GM21786 (cell line): ENCODE data around the gene RASAL2.
"Not testable (repeated sequence)": the region's sequence is repeated elsewhere in the genome, so short reads cannot be mapped to it uniquely, and the experiment has no call there.

Experiments
- ATAC-seq: cut with Tn5 transposase; IDR thresholded peaks from one replicate; pipeline ENCODE4 v1.9.1; 2021; ENCODE audit not compliant: unreplicated experiment

Gene RASAL2

GRCh38 chr1:178220094-178220493 lies 126.2 kb downstream of the RASAL2 start:
- no peak for ATAC-seq

GRCh38 chr1:178223289-178223688 lies 129.4 kb downstream of the RASAL2 start:
- ATAC-seq: no peak

GRCh38 chr1:178224358-178224757 lies 130.5 kb downstream of the RASAL2 start:
- ATAC-seq: no peak

- no peak for ATAC-seq
Observed at GRCh38 chr1:178230881-178231409, 137.0 kb downstream of the RASAL2 start.

- no peak for ATAC-seq
Observed at GRCh38 chr1:178232108-178232507, 138.2 kb downstream of the RASAL2 start.

- no peak for ATAC-seq
Observed at GRCh38 chr1:178232949-178233348, 139.0 kb downstream of the RASAL2 start.

GRCh38 chr1:178237121-178237520 lies 143.2 kb downstream of the RASAL2 start:
- no peak for ATAC-seq

- ATAC-seq: no peak
Observed at GRCh38 chr1:178238722-178239510, 145.0 kb downstream of the RASAL2 start.

GRCh38 chr1:178241057-178241456 lies 147.2 kb downstream of the RASAL2 start:
- ATAC-seq: no peak

- no peak for ATAC-seq
Observed at GRCh38 chr1:178241837-178242236, 147.9 kb downstream of the RASAL2 start.

- no peak for ATAC-seq
Observed at GRCh38 chr1:178243119-178243518, 149.2 kb downstream of the RASAL2 start.

GRCh38 chr1:178243890-178244289 lies 150.0 kb downstream of the RASAL2 start:
- ATAC-seq: no peak

GRCh38 chr1:178248284-178248683 lies 154.4 kb downstream of the RASAL2 start:
- not testable (repeated sequence) for ATAC-seq

GRCh38 chr1:178253581-178253980 lies 159.7 kb downstream of the RASAL2 start:
- not testable (repeated sequence) for ATAC-seq

- no peak for ATAC-seq
Observed at GRCh38 chr1:178254433-178254832, 160.5 kb downstream of the RASAL2 start.

- no peak for ATAC-seq
Observed at GRCh38 chr1:178258536-178258935, 164.6 kb downstream of the RASAL2 start.

- ATAC-seq: no peak
Observed at GRCh38 chr1:178262120-178262500, 168.2 kb downstream of the RASAL2 start.

- ATAC-seq: no peak
Observed at GRCh38 chr1:178263341-178263740, 169.4 kb downstream of the RASAL2 start.

GRCh38 chr1:178266113-178266512 lies 172.2 kb downstream of the RASAL2 start:
- ATAC-seq: no peak

- no peak for ATAC-seq
Observed at GRCh38 chr1:178266619-178267066, 172.7 kb downstream of the RASAL2 start.

GRCh38 chr1:178267646-178268094 lies 173.8 kb downstream of the RASAL2 start:
- ATAC-seq: no peak

GRCh38 chr1:178271471-178271870 lies 177.6 kb downstream of the RASAL2 start:
- no peak for ATAC-seq
